ENCODE measurements around the gene PALLD. TPM values are rescaled to one million over a fixed set of nuclear protein-coding genes. Genes with fewer than 3 reads are reported as not detected.

PALLD gene
- total RNA-seq, 2 donors from 2014 or later: 705 to 752 TPM

GRCh38 chr4:168575473-168575872 lies 78.6 kb downstream of the PALLD start:
- no peak for ATAC-seq (ENCODE audit: insufficient number of reproducible peaks, low FRiP score, low read depth)
- TF ChIP-seq CTCF (IDR thresholded peaks at IDR 0.05): no peak
- no peaks in the 10 kb centered on the region for H3K9me3 ChIP-seq
- no peaks in the 10 kb centered on the region for H3K27me3 ChIP-seq (replicated peaks; ENCODE audit: insufficient read depth)
- no peak overlapping the region for H3K27ac ChIP-seq
- no peak for DNase-seq (ENCODE audit: low spot score)
- no peaks in the 10 kb centered on the region for H3K36me3 ChIP-seq
- H3K4me1 ChIP-seq (ENCODE audit: control insufficient read depth in 1 of 2, low read depth in 2 of 2): peaks cover 0 to 12% of the 10 kb centered on the region in 2 donors
- H3K4me3 ChIP-seq: no peak overlapping the region

DNA sequence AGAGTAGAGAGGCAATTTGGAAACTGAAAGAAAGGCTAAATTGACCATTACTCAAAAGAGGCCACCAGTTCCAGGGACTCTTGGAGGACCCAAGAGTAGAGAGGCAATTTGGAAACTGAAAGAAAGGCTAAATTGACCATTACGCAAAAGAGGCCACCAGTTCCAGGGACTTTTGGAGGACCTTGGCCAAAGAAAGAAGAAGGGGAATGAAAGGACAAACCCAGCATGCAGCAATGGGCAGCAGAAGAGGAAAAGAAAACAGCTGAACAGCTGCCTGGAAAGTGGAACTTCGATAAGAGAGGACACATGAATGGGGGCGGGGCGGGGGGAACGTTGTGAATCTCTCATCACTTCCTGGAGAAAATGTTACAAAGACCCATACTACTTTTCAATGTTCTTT lies 80.8 kb downstream of the PALLD start:
- Histone ChIP-seq H3K4me1 (ENCODE audit: control insufficient read depth in 1 of 2, low read depth in 2 of 2) (no peaks in the 10 kb centered on the region), H3K4me3 (peak overlapping the region; percentile 38), H3K27ac (no peak overlapping the region), H3K27me3 (replicated peaks; ENCODE audit: insufficient read depth) (no peaks in the 10 kb centered on the region), H3K9me3 (no peaks in the 10 kb centered on the region), H3K36me3 (no peaks in the 10 kb centered on the region)
- DNase-seq (ENCODE audit: low spot score): no peak
- no peak for TF ChIP-seq CTCF (IDR thresholded peaks at IDR 0.05)
- ATAC-seq (ENCODE audit: insufficient number of reproducible peaks, low FRiP score, low read depth): no peak

GRCh38 chr4:168580228-168580627 lies 83.4 kb downstream of the PALLD start:
- H3K9me3 ChIP-seq: no peaks in the 10 kb centered on the region
- no peak for TF ChIP-seq CTCF (IDR thresholded peaks at IDR 0.05)
- DNase-seq (ENCODE audit: low spot score): no peak
- no peak overlapping the region for H3K4me3 ChIP-seq
- no peak for ATAC-seq (ENCODE audit: insufficient number of reproducible peaks, low FRiP score, low read depth)
- no peak overlapping the region for H3K27ac ChIP-seq
- no peaks in the 10 kb centered on the region for H3K27me3 ChIP-seq (replicated peaks; ENCODE audit: insufficient read depth)
- no peaks in the 10 kb centered on the region for H3K36me3 ChIP-seq
- H3K4me1 ChIP-seq (ENCODE audit: control insufficient read depth in 1 of 2, low read depth in 2 of 2): peaks cover 0 to 1% of the 10 kb centered on the region in 2 donors

DNA sequence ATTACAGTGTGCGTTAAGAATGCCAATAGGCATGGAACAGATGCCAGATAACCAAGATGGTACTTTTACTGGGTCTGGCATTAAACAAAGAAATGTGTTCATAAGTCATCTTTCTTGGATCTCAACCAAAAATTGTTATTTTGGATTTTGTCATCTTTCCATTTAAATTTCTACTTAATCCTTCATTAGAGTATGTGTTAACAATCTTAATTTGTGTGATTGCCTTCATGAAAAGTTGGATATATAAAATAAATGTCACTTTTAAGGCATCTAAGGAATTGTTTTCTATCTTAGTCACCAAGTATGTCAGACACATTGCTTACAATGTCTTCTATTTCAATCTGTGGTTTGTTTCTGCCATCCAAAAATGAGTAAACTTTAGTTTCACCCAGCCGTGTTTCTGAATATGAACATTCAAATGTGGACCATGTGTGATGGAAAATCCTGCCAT lies 87.5 kb downstream of the PALLD start:
- DNase-seq (ENCODE audit: low spot score): no peak
- ATAC-seq (ENCODE audit: insufficient number of reproducible peaks, low FRiP score, low read depth): no peak
- TF ChIP-seq CTCF (IDR thresholded peaks at IDR 0.05): no peak

GRCh38 chr4:168585168-168586091 lies 88.6 kb downstream of the PALLD start:
- H3K4me3 ChIP-seq: no peak overlapping the region
- peaks cover 5 to 32% of the 10 kb centered on the region in 2 donors for H3K4me1 ChIP-seq (ENCODE audit: control insufficient read depth in 1 of 2, low read depth in 2 of 2)
- peak; percentile 78 for ATAC-seq (ENCODE audit: insufficient number of reproducible peaks, low FRiP score, low read depth)
- TF ChIP-seq CTCF (IDR thresholded peaks at IDR 0.05): peak; percentile 81
- no peak overlapping the region for H3K27ac ChIP-seq
- H3K9me3 ChIP-seq: no peaks in the 10 kb centered on the region
- no peaks in the 10 kb centered on the region for H3K27me3 ChIP-seq (replicated peaks; ENCODE audit: insufficient read depth)
- no peaks in the 10 kb centered on the region for H3K36me3 ChIP-seq
- DNase-seq (ENCODE audit: low spot score): peak; percentile 71

More for the DNA sequence above, 87.5 kb downstream of the PALLD start:
- H3K4me3 ChIP-seq: no peak overlapping the region
- no peaks in the 10 kb centered on the region for H3K27me3 ChIP-seq (replicated peaks; ENCODE audit: insufficient read depth)
- H3K9me3 ChIP-seq: no peaks in the 10 kb centered on the region
- H3K36me3 ChIP-seq: no peaks in the 10 kb centered on the region
- H3K4me1 ChIP-seq (ENCODE audit: control insufficient read depth in 1 of 2, low read depth in 2 of 2): peaks cover 5 to 32% of the 10 kb centered on the region in 2 donors
- H3K27ac ChIP-seq: no peak overlapping the region
